ENCODE data around the gene FFAR2.
"Not testable (repeated sequence)": the region's sequence is repeated elsewhere in the genome, so short reads cannot be mapped to it uniquely, and the experiment has no call there.

FFAR2 gene

DNA sequence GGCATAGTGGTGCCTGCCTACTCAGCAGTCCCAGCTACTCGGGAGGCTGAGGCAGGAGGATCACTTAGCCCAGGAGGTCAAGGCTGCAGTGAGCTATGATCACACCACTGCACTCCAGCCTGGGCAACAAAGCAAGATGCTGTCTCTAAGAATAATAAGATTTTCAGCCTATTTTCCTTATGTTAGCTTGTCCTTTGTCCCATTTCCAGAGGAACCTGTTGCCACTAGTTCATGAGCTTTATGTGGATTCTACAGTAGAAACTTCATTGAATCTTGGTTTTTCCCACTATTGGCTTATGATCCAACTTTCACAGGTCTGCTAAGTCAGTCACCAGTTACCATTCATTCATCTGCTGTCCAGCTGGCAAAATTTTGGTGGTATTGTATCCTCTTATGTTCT, 18.2 kb downstream of the FFAR2 start:
- Histone ChIP-seq H3K36me3 (ENCODE audit: control insufficient read depth, insufficient read depth, low read length) (no peaks in the 10 kb centered on the region), H3K27me3 (replicated peaks; ENCODE audit: control insufficient read depth, insufficient read depth, low read length) (no peaks in the 10 kb centered on the region), H3K4me3 (replicated peaks; ENCODE audit: low read depth, low read length) (no peak overlapping the region)
- TF ChIP-seq, protein P1, sequence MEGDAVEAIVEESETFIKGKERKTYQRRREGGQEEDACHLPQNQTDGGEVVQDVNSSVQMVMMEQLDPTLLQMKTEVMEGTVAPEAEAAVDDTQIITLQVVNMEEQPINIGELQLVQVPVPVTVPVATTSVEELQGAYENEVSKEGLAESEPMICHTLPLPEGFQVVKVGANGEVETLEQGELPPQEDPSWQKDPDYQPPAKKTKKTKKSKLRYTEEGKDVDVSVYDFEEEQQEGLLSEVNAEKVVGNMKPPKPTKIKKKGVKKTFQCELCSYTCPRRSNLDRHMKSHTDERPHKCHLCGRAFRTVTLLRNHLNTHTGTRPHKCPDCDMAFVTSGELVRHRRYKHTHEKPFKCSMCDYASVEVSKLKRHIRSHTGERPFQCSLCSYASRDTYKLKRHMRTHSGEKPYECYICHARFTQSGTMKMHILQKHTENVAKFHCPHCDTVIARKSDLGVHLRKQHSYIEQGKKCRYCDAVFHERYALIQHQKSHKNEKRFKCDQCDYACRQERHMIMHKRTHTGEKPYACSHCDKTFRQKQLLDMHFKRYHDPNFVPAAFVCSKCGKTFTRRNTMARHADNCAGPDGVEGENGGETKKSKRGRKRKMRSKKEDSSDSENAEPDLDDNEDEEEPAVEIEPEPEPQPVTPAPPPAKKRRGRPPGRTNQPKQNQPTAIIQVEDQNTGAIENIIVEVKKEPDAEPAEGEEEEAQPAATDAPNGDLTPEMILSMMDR (IDR thresholded peaks at IDR 0.05; ENCODE audit: insufficient read depth, low read length, poor library complexity, severe bottlenecking) = no peak
- DNase-seq (ENCODE audit: extremely low read depth, insufficient read length) = no peak

DNA sequence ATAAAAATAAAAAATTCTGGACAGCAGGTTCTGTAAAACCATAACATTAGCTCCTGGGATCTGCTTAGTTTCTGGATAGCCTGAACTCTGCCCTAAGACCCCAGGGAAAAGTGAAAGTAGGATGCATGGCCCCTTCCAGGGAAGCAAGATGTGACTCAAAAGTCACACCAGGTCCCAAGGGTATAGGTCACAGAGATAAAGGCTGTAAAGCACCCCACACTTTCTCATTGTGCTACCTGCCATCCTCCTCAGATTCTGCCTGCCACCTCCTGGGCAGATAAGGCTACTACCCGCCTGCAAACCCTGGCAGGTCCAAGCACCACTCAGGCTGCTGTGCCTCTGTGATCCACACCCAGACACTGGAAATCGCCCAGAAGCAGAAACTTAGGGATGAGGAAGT, 20.6 kb downstream of the FFAR2 start:
- peak; percentile 45 for DNase-seq (ENCODE audit: extremely low read depth, insufficient read length)
- no peaks in the 10 kb centered on the region for H3K27me3 ChIP-seq (replicated peaks; ENCODE audit: control insufficient read depth, insufficient read depth, low read length)
- H3K36me3 ChIP-seq (ENCODE audit: control insufficient read depth, insufficient read depth, low read length) = no peaks in the 10 kb centered on the region
- TF ChIP-seq, protein P1 (IDR thresholded peaks at IDR 0.05; ENCODE audit: insufficient read depth, low read length, poor library complexity, severe bottlenecking) = peak; percentile 86
- H3K4me3 ChIP-seq (replicated peaks; ENCODE audit: low read depth, low read length) = no peak overlapping the region

DNA sequence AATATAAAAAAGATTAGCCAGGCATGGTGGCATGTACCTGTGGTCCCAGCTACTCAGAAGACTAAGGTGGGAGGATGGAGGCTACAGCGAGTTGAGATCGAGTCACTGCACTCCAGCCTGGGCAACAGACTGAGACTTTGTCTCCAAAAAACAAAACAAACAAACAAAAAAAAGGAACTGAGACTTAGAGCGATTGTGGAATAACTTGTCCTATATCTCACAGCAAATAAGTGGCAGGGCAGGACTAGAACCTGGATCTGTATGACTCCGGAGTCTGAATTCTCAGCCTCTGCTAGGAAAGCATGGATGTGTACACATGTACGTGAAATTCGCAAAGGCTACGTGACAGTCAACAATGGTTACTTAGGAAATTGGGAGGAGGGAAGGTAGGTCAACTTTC, 22.1 kb downstream of the FFAR2 start:
- H3K36me3 ChIP-seq (ENCODE audit: control insufficient read depth, insufficient read depth, low read length) = no peaks in the 10 kb centered on the region
- no peak for DNase-seq (ENCODE audit: extremely low read depth, insufficient read length)

DNA sequence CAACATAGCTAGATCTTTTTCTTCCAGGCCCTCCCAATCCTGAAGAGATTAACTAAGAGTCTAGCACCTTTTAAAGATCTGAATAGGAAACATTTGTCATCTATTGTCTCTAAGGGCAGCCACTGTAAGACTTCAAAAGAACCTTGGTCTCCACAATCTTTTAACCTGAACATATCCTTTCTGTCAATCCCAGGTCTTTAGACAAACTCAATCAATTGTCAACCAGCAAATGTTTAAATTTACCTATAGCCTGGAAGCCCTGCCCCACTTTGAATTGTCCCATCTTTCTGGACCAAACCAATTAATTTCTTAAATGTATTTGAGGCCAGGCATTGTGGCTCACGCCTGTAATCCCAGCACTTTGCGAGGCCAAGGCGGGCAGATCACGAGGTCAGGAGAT, 23.0 kb downstream of the FFAR2 start:
- H3K36me3 ChIP-seq (ENCODE audit: control insufficient read depth, insufficient read depth, low read length); H3K4me3 ChIP-seq (replicated peaks; ENCODE audit: low read depth, low read length); H3K27me3 ChIP-seq (replicated peaks; ENCODE audit: control insufficient read depth, insufficient read depth, low read length); DNase-seq (ENCODE audit: extremely low read depth, insufficient read length): not testable (repeated sequence)

More for the DNA sequence above, 22.1 kb downstream of the FFAR2 start:
- TF ChIP-seq, protein P1 (IDR thresholded peaks at IDR 0.05; ENCODE audit: insufficient read depth, low read length, poor library complexity, severe bottlenecking) = no peak
- H3K27me3 ChIP-seq (replicated peaks; ENCODE audit: control insufficient read depth, insufficient read depth, low read length) = no peaks in the 10 kb centered on the region
- no peak overlapping the region for H3K4me3 ChIP-seq (replicated peaks; ENCODE audit: low read depth, low read length)

DNA sequence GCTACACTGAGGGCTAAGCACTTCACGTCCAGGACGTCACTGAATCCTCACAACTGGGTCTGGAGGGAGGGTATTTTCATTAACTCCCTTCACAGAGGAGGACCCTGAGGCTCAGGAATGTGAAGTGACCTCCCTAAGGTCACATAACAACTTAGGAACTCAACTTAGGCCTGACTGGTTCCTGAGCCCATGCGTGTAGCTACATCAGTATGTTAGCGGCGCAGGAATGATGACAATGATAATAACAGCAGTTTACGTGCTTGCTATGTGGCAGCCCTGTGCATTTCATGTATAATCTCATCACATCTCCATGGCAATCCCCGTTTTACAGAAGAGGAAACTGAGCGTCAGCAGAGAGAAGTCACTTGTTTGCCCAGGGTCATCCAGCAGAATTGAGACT, 23.9 kb downstream of the FFAR2 start:
- TF ChIP-seq, protein P1 (IDR thresholded peaks at IDR 0.05; ENCODE audit: insufficient read depth, low read length, poor library complexity, severe bottlenecking) = no peak
- Histone ChIP-seq H3K27me3 (replicated peaks; ENCODE audit: control insufficient read depth, insufficient read depth, low read length) (no peaks in the 10 kb centered on the region), H3K4me3 (replicated peaks; ENCODE audit: low read depth, low read length) (no peak overlapping the region), H3K36me3 (ENCODE audit: control insufficient read depth, insufficient read depth, low read length) (no peaks in the 10 kb centered on the region)
- DNase-seq (ENCODE audit: extremely low read depth, insufficient read length) = no peak

DNA sequence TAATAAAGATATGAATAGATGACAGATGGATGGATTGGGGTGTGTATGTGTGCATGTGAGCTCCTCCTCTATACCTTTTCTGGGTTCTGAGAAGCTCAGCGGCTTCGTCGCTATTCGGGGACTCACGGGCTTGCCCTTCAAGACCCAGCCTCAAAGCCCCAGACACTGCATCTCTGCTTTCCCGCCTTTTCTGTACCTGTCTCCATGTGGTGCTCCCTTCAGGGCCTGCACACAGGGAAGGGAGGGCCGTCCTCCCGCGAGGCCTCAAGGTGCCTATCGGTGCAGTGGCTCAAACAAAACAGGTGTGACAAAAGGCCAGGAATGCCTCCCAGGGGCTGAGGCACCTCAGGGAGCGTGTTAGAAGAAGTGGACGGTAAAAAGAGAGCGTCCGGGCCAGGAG, 26.0 kb downstream of the FFAR2 start:
- no peaks in the 10 kb centered on the region for H3K36me3 ChIP-seq (ENCODE audit: control insufficient read depth, insufficient read depth, low read length)

DNA sequence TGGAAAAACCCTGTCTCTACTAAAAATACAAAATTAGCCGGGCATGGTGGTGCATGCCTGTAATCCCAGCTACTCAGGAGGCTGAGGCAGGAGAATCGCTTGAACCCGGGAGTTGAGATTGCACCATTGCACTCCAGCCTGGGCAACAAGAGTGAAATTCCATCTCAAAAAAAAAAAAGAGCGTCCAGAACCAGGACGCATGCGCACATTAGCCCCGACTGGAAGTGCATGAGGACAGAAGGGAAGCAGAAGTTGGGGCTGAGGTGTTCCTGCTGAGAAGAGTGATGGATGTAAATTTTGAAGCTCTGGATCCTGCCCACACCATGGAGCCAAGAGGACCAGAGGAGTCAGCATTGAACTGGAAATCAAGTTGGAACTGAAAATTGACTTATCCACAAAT, 26.5 kb downstream of the FFAR2 start:
- H3K36me3 ChIP-seq (ENCODE audit: control insufficient read depth, insufficient read depth, low read length); H3K4me3 ChIP-seq (replicated peaks; ENCODE audit: low read depth, low read length); H3K27me3 ChIP-seq (replicated peaks; ENCODE audit: control insufficient read depth, insufficient read depth, low read length); DNase-seq (ENCODE audit: extremely low read depth, insufficient read length): not testable (repeated sequence)

More for the DNA sequence above, 26.0 kb downstream of the FFAR2 start:
- Histone ChIP-seq H3K27me3 (replicated peaks; ENCODE audit: control insufficient read depth, insufficient read depth, low read length) (no peaks in the 10 kb centered on the region), H3K4me3 (replicated peaks; ENCODE audit: low read depth, low read length) (no peak overlapping the region)
- TF ChIP-seq, protein P1 (IDR thresholded peaks at IDR 0.05; ENCODE audit: insufficient read depth, low read length, poor library complexity, severe bottlenecking) = no peak
- no peak for DNase-seq (ENCODE audit: extremely low read depth, insufficient read length)

Measured in GM06990 (cell line).